GM19452 (cell line): ENCODE measurements around the gene SYNGAP1.

Experiments
- ATAC-seq: cut with Tn5 transposase; IDR thresholded peaks from one replicate; pipeline ENCODE4 v1.9.1; 2021; ENCODE audit not compliant: unreplicated experiment

SYNGAP1 gene

GRCh38 chr6:33420491-33421343 is 852 bp downstream of the SYNGAP1 start:
- no peak for ATAC-seq

DNA sequence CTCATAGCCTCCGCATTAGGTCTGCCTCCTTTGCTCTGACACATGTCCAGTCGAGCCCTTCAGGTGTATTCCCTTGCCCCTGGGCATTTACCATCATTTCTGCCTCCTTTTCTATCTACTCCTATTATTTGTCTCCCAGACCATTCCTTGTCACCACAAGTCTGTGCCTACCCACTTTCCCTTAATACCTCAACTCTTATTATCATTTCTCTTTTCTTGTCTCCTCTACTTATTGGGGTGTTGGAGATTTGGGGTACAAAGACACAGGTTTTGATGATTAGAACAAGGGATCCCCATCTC is 1.4 kb downstream of the SYNGAP1 start:
- no peak for ATAC-seq

- no peak for ATAC-seq
Measured at GRCh38 chr6:33423777-33424176, 3.9 kb downstream of the SYNGAP1 start.

DNA sequence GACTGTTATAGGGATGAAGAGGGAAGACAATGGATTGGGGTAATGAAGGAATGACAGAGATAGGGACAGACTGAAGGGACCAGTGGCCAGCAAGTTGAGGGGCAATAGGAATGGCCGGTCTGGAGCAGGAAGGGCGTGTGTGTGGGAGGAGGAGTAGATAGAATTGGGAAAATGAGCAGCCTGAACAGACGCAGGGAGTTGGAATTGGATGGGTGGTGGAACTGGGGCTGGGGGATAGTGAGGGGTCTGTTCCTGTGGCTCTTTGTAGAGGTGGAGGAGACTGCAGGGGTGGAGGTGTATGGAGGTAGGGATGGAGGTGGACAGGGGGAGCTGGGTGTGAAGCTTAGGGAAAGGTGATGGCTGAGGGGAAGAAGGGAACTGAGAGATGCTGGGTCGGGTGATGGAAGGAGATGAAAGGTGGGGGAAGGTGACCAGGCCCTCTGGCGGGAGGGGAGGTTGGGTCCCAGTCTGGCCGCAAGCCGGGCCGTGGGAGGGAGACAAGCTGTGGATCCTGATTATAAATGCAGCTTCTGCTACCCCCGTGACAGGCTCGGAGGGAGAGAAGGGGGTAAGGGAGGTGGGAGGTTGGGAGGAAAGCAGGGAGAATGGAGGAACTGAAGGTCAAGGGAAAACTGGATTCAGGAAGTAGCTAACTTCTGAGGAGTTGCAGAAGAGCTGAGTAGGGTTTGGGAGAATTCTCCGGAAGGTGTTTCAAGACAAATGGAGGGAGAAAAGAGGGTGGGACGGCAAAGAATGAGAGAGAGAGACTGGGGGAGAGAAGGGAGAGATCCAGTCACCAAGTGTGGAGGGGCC is 5.2 kb downstream of the SYNGAP1 start:
- no peak for ATAC-seq

- peak; percentile 38 for ATAC-seq
Measured at GRCh38 chr6:33425668-33426577, 6.1 kb downstream of the SYNGAP1 start.

GRCh38 chr6:33426590-33427511 is 7.0 kb downstream of the SYNGAP1 start:
- no peak for ATAC-seq

DNA sequence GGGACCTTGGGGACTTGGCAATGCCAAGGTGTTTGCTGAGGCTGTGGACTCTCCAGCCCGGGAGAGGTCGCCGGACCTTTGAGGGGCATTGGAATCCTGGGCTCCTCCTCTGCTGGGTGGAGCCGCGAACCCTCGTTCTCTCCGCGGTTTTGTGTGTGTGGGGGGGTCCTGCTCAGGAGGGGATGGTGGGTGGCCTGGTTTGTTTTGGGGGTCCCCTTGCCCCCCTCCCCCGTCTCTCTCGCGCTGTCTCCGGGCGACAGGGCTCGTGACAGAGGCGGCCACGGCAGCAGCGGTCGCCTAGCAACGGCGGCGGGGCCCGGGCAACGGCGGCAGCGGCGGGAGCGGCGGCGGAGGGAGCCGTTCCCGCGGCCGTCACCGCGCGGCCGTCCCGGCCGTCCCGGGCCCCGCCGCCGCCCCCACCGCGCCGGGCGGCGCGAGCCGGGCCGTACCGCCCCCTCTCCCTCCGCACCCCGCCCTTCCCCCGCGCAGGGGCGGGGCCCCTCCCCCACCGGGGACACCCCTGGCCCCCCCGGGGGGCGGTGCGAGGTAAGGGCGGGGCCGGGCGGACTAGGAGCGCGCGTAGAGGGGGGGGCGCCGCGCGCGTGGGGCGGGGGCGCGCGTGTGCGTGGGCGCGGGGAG is 7.8 kb downstream of the SYNGAP1 start:
- ATAC-seq: no peak

GRCh38 chr6:33428224-33428965 is 8.5 kb downstream of the SYNGAP1 start:
- ATAC-seq: no peak

DNA sequence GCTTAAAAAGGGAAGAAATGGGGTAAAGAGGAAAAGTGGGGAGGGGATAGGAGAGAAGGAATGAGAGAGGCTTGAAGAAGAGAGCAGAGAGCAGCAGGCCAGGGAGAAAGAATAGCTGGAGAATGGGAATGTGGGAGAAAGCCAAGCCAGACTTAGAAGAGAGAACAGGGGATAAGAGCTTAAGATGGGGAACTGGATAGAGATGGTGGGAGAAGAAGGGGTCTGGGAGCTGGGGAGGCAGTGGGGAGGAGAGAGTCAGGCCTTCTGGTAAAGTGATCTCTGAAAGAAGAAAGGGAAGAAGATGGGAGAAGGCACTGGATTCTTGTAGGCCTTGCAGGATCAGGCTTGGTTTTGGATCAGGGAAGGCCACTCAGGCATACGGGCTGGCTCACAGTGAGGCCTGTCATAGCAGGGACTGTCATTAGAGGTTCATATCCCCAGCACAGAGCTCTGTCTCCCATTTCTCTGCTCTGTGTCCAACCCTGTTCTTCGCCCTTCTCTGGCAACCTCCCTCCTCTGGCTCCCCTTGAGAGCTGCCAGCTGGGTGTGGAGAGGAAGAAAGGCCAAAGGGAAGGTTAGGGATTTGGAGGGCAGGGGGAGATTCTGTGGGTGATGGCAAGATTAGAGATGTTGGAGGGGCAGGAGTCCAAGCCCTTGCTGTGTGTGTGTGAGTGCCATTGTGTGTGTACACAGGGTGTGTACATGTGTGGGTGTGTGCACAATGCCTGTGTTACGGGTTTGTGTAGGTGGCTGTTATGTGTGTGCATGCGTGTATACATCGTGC is 9.3 kb downstream of the SYNGAP1 start:
- no peak for ATAC-seq

DNA sequence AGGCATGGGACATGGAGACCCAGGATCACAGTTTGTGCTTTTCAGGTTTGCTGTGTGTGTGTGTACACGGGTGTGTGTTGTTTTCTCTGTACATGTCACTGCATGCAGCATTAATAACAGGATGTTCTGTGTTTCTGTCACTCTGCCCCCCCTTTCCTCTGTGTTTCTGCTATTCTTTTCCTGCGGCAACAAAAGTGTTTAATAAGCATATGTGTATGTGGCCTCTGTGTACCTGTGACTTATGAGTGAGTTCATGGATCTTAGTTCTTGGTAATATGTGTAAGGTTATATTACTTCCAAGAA is 9.8 kb downstream of the SYNGAP1 start:
- no peak for ATAC-seq

DNA sequence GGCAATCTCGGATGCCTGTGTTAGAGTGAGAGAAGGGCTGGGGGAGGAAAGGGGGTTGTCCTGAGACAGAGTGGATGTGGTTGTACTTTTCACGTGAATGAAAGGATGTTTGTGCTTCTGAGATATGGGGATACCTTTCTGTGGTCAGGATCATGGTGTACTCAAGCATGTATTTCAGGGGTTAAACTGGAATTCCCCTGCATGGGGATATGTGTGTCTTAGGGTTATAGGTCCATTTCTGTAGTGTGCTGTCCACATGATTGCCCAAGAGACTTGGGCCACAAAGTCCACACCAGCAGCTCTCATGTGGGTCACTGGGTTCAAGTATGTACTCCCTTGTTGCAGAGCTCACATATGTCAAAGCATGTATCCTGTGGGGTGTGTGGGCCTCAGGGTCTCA is 10.5 kb downstream of the SYNGAP1 start:
- ATAC-seq: no peak

DNA sequence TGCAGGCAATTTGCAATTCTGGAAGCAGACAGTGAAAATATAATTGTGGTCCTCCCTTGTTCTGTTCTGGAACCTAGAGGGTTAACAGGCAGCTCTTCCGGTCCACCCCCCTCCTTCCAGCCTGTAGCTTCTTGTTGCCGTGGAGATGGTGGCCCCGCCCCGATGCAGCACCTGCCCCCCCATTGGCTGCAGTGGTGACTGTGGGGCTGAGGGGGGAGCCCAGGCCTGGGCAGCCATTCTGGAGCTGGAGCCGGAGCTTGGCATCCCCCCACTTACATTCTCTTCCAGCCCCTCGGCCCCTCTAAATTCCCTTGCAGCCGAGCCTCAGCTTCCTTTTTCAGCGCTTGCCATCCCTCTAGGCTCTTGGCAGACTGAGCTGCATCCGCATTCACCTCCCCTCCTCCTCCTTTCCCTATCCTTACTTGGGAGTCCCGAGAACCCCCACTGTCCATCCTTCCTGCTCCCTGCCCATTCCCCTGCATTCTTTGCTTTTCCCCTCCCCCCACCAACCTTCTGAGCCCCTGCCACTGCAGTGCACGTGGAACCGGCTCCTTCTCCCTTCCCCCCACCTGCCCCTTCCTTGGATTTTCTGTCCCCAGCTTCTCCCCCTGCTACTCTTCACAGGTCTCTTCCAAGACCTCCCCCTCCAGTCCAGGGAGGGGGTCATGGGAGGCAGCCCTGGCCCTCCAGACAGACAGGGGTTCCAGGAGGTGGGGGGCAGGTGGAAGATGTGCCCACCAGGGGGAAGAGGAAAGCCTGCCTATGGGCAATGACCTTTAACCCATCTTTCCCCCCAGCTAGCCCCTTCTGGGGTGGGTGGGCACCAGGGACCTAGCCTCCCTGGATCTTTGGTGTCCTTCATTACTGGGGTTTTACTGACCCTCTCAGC is 11.4 kb downstream of the SYNGAP1 start:
- ATAC-seq: no peak

GRCh38 chr6:33431880-33432541 is 12.1 kb downstream of the SYNGAP1 start:
- ATAC-seq: no peak

- no peak for ATAC-seq
Measured at GRCh38 chr6:33432546-33432945, 12.7 kb downstream of the SYNGAP1 start.

GRCh38 chr6:33433001-33433543 is 13.2 kb downstream of the SYNGAP1 start:
- ATAC-seq: no peak

GRCh38 chr6:33433544-33434191 is 13.8 kb downstream of the SYNGAP1 start:
- no peak for ATAC-seq
